ENCODE results near the gene RPP14. TPM values are rescaled to one million over a fixed set of nuclear protein-coding genes. Genes with fewer than 3 reads are reported as not detected.

Gene RPP14
- total RNA-seq, 2 donors from 2014 or later, result 22.0 to 23.6 TPM

- no peak overlapping the region for H3K9ac ChIP-seq (ENCODE audit: extremely low read depth, low read length, poor library complexity, severe bottlenecking)
- H3K9me3 ChIP-seq (ENCODE audit: control insufficient read depth, low read length), result no peaks in the 10 kb centered on the region
- H3K4me1 Mint-ChIP-seq, result no peaks in the 10 kb centered on the region
- WGBS, 2 experiments (ENCODE audit: insufficient coverage in 1 of 2, insufficient read length in 1 of 2), result 92 to 94% methylated on average over 5 to 6 of the region's 6 CpGs
- TF ChIP-seq CTCF (conservative IDR thresholded peaks at IDR 0.05), result no peak
- H3K27me3 ChIP-seq (ENCODE audit: control insufficient read depth, insufficient read depth, low read length, poor library complexity, severe bottlenecking), result no peaks in the 10 kb centered on the region
- H3K4me3 Mint-ChIP-seq, result no peak overlapping the region
- no peaks in the 10 kb centered on the region for H3K36me3 ChIP-seq (ENCODE audit: control insufficient read depth, insufficient read depth, low read length)
- DNase-seq, result peak; percentile 26
- no peaks in the 10 kb centered on the region for H3K9me3 Mint-ChIP-seq
- no peaks in the 10 kb centered on the region for H3K27me3 Mint-ChIP-seq (ENCODE audit: insufficient read depth)
- H3K27ac Mint-ChIP-seq, result no peak overlapping the region
- H3K27ac ChIP-seq (ENCODE audit: low read depth, low read length), result peak overlapping the region; percentile 21
- H3K4me3 ChIP-seq (ENCODE audit: low read length), result no peak overlapping the region
- peaks cover 16% of the 10 kb centered on the region for H3K36me3 Mint-ChIP-seq (ENCODE audit: low read depth)
- H3K4me1 ChIP-seq (ENCODE audit: control insufficient read depth, insufficient read depth, low read length), result no peaks in the 10 kb centered on the region
Observed at GRCh38 chr3:58260261-58260731, 45.7 kb upstream of the RPP14 start.

GRCh38 chr3:58260733-58261132 lies 45.3 kb upstream of the RPP14 start:
- WGBS, 2 experiments (ENCODE audit: insufficient coverage in 1 of 2, insufficient read length in 1 of 2), result 97 to 98% methylated on average over 5 to 6 of the region's 6 CpGs
- H3K27me3 ChIP-seq (ENCODE audit: control insufficient read depth, insufficient read depth, low read length, poor library complexity, severe bottlenecking), result no peaks in the 10 kb centered on the region
- H3K4me3 ChIP-seq (ENCODE audit: low read length), result no peak overlapping the region
- no peak overlapping the region for H3K27ac Mint-ChIP-seq
- no peak overlapping the region for H3K4me3 Mint-ChIP-seq
- H3K4me1 ChIP-seq (ENCODE audit: control insufficient read depth, insufficient read depth, low read length), result no peaks in the 10 kb centered on the region
- H3K36me3 ChIP-seq (ENCODE audit: control insufficient read depth, insufficient read depth, low read length), result no peaks in the 10 kb centered on the region
- no peaks in the 10 kb centered on the region for H3K9me3 ChIP-seq (ENCODE audit: control insufficient read depth, low read length)
- no peaks in the 10 kb centered on the region for H3K9me3 Mint-ChIP-seq
- H3K27me3 Mint-ChIP-seq (ENCODE audit: insufficient read depth), result no peaks in the 10 kb centered on the region
- H3K4me1 Mint-ChIP-seq, result no peaks in the 10 kb centered on the region
- H3K27ac ChIP-seq (ENCODE audit: low read depth, low read length), result no peak overlapping the region
- DNase-seq, result no peak
- peaks cover 16% of the 10 kb centered on the region for H3K36me3 Mint-ChIP-seq (ENCODE audit: low read depth)
- no peak overlapping the region for H3K9ac ChIP-seq (ENCODE audit: extremely low read depth, low read length, poor library complexity, severe bottlenecking)
- no peak for TF ChIP-seq CTCF (conservative IDR thresholded peaks at IDR 0.05)

GRCh38 chr3:58261954-58262666 lies 43.9 kb upstream of the RPP14 start:
- Histone ChIP-seq H3K27me3 (ENCODE audit: control insufficient read depth, insufficient read depth, low read length, poor library complexity, severe bottlenecking) (no peaks in the 10 kb centered on the region), H3K36me3 (ENCODE audit: control insufficient read depth, insufficient read depth, low read length) (no peaks in the 10 kb centered on the region), H3K9me3 (ENCODE audit: control insufficient read depth, low read length) (no peaks in the 10 kb centered on the region), H3K4me1 (ENCODE audit: control insufficient read depth, insufficient read depth, low read length) (no peaks in the 10 kb centered on the region), H3K9ac (ENCODE audit: extremely low read depth, low read length, poor library complexity, severe bottlenecking) (no peak overlapping the region), H3K27ac (ENCODE audit: low read depth, low read length) (no peak overlapping the region), H3K4me3 (ENCODE audit: low read length) (no peak overlapping the region)
- DNase-seq, result no peak
- no peak for TF ChIP-seq CTCF (conservative IDR thresholded peaks at IDR 0.05)
- Mint-ChIP-seq H3K9me3 (no peaks in the 10 kb centered on the region), H3K27me3 (ENCODE audit: insufficient read depth) (no peaks in the 10 kb centered on the region), H3K27ac (no peak overlapping the region), H3K4me1 (no peaks in the 10 kb centered on the region), H3K4me3 (no peak overlapping the region), H3K36me3 (ENCODE audit: low read depth) (peaks cover 15% of the 10 kb centered on the region)
- WGBS, 2 experiments (ENCODE audit: insufficient coverage in 1 of 2, insufficient read length in 1 of 2), result 68 to 95% methylated on average over 2 to 3 of the region's 3 CpGs
